Measurements from ENCODE around the gene PTF1A. TPM values are rescaled to one million over a fixed set of nuclear protein-coding genes. Genes with fewer than 3 reads are reported as not detected.

PTF1A gene
- total RNA-seq: not detected in 2 replicates

GRCh38 chr10:23191764-23192711, at the start of gene PTF1A:
TSS of gene PTF1A (plus strand) at chr10:23192312. CDS start at chr10:23192531, 219 bp downstream.

Small RNAs within 50 kb of the gene (small RNA-seq; reads per million reads assigned to genes)
- not detected for gene RF00561

Other genes with a start within 250 kb of the PTF1A start
- 4.9 and 7.2 TPM in 2 replicates for gene MSRB2, start 96.7 kb upstream of the PTF1A start, total RNA-seq
- not detected in 2 replicates for gene C10orf67, start 152.5 kb downstream of the PTF1A start, total RNA-seq
- 5.2 and 5.6 TPM in 2 replicates for gene OTUD1, start 246.8 kb downstream of the PTF1A start, total RNA-seq